ENCODE data around the gene CNTN4.

DNA sequence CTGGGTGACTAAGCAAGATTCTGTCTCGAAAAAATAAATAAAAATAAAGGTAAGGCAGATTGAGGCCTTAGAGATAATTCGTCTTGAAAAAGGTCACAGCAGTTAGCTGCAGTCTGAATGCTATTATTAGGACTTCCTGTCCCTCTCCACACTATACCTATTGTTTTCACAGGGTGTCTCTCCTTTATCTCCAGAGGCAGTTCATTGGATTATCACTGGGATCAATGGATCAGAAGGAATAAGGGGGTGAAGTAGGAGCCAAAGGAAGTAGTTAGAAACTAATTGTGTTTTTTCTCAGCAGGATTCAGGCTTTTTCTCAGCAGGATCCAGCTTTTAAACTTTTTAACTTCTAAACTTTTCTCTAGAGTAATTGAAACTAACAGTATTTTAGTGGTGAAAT, 684.6 kb downstream of the CNTN4 start:
- TF ChIP-seq, protein P1, sequence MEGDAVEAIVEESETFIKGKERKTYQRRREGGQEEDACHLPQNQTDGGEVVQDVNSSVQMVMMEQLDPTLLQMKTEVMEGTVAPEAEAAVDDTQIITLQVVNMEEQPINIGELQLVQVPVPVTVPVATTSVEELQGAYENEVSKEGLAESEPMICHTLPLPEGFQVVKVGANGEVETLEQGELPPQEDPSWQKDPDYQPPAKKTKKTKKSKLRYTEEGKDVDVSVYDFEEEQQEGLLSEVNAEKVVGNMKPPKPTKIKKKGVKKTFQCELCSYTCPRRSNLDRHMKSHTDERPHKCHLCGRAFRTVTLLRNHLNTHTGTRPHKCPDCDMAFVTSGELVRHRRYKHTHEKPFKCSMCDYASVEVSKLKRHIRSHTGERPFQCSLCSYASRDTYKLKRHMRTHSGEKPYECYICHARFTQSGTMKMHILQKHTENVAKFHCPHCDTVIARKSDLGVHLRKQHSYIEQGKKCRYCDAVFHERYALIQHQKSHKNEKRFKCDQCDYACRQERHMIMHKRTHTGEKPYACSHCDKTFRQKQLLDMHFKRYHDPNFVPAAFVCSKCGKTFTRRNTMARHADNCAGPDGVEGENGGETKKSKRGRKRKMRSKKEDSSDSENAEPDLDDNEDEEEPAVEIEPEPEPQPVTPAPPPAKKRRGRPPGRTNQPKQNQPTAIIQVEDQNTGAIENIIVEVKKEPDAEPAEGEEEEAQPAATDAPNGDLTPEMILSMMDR (IDR thresholded peaks at IDR 0.05): no peak
- TF ChIP-seq POLR2A (IDR thresholded peaks at IDR 0.05): no peak
- TF ChIP-seq EP300 (IDR thresholded peaks at IDR 0.05): no peak

Data from tibial nerve (tissue), 4 donors.